ENCODE results near the gene NPY5R. TPM values are rescaled to one million over a fixed set of nuclear protein-coding genes. Genes with fewer than 3 reads are reported as not detected.

NPY5R gene
- total and polyA plus RNA-seq, 2 donors = 0.11 to 0.53 TPM

DNA sequence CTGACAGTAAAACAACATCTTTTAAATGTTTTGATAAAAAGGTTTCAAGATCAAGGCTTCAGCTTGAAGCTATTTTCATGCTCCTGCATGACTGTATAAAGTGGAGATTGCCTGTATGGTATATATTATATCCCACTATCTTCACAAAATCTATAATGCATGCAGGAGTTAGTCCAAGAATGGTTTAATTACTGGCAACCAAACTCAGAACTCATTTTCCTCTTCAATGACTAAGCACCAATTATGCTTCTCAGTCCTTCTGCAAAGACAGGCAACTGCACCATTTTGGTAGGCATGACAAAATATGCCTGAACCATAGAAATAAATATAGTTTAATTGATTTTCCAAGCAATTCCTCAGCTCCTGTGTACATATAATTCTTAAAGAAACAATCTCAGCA, 54.5 kb downstream of the NPY5R start:
- no peaks in the 10 kb centered on the region for H3K4me1 ChIP-seq (ENCODE audit: insufficient read depth)
- no peaks in the 10 kb centered on the region for H3K36me3 ChIP-seq (ENCODE audit: insufficient read depth)
- H3K4me3 ChIP-seq (ENCODE audit: low read depth, low read length) = no peak overlapping the region
- no peak for DNase-seq (ENCODE audit: extremely low spot score)
- H3K27ac ChIP-seq (ENCODE audit: low read depth) = no peak overlapping the region

DNA sequence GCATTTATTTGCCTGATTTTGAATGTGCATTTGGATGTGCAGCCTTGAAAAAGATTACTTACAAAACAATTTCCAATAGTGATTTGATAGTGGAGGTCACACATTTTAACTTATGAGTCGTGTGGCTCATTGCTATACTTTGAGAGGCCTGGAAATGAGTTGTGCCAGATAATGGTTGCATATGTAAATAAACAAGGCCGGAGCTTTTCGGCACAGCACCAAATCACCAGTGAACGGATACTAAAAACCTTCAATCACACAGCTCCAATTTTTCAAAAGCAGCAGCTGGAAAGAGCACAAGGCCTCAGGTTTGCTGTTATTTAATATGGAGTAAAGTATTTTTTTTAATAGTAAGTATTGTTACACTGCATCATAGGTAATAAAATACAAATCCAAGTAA, 57.2 kb downstream of the NPY5R start:
- Histone ChIP-seq H3K36me3 (ENCODE audit: insufficient read depth) (no peaks in the 10 kb centered on the region), H3K4me3 (ENCODE audit: low read depth, low read length) (no peak overlapping the region), H3K4me1 (ENCODE audit: insufficient read depth) (no peaks in the 10 kb centered on the region), H3K27ac (ENCODE audit: low read depth) (no peak overlapping the region)
- WGBS = 58% methylated on average over 4 of the region's 4 CpGs
- DNase-seq (ENCODE audit: extremely low spot score) = no peak

Other genes with a start within 250 kb of the NPY5R start
- gene NAF1, start 177.0 kb upstream of the NPY5R start, total RNA-seq = 26.7 TPM
- 10.4 TPM for gene NAF1, start 177.0 kb upstream of the NPY5R start, polyA plus RNA-seq
- 5.1 TPM for gene NPY1R, start 11.3 kb upstream of the NPY5R start, total RNA-seq
- 1.1 TPM for gene NPY1R, start 11.3 kb upstream of the NPY5R start, polyA plus RNA-seq
- gene TKTL2, start 129.9 kb downstream of the NPY5R start, total RNA-seq = 0.11 TPM
- not detected for gene TKTL2, start 129.9 kb downstream of the NPY5R start, polyA plus RNA-seq
- gene TMA16, start 150.8 kb downstream of the NPY5R start, total RNA-seq = 46.7 TPM
- 15.0 TPM for gene TMA16, start 150.8 kb downstream of the NPY5R start, polyA plus RNA-seq

Measured in urinary bladder (tissue), 4 donors.